MM.1S (cell line): ENCODE measurements around the gene LRRC56.

Experiments
- DNase-seq: peaks from one replicate; pipeline ENCODE4 v3.0.0-alpha.2; 2015
- H2AFZ ChIP-seq: fragments of 300-600 bp; sonication (generic); 2 replicates; pipeline ENCODE4 v1.6.0; 2016; ENCODE audit warnings: antibody characterized with exemption, low read length
- H3F3A ChIP-seq: fragments of 300-600 bp; sonication (generic); 2 replicates; pipeline ENCODE4 v1.6.1; 2016; ENCODE audit warnings: mild to moderate bottlenecking, antibody characterized with exemption, low read length, moderate library complexity, mixed read lengths; ENCODE audit not compliant: insufficient read depth
- H3K27ac ChIP-seq: fragments of 300-600 bp; sonication (generic); 2 replicates; pipeline ENCODE4 v1.5.1; 2016; ENCODE audit warnings: mild to moderate bottlenecking, low read length
- H3K27me3 ChIP-seq: fragments of 300-600 bp; sonication (generic); replicated peaks from 2 replicates; pipeline ENCODE4 v1.6.0; 2016; ENCODE audit warnings: low read length; ENCODE audit not compliant: insufficient read depth
- H3K36me3 ChIP-seq: fragments of 300-600 bp; sonication (generic); replicated peaks from 2 replicates; pipeline ENCODE4 v1.6.1; 2016; ENCODE audit warnings: mild to moderate bottlenecking, low read length, mixed read lengths; ENCODE audit not compliant: insufficient read depth
- H3K4me1 ChIP-seq: fragments of 300-600 bp; sonication (generic); 2 replicates; pipeline ENCODE4 v1.6.1; 2016; ENCODE audit warnings: low read length, mixed read lengths
- H3K4me2 ChIP-seq: fragments of 300-600 bp; sonication (generic); 2 replicates; pipeline ENCODE4 v1.6.0; 2016; ENCODE audit warnings: low read depth, low read length
- H3K4me3 ChIP-seq: fragments of 300-600 bp; sonication (generic); 2 replicates; pipeline ENCODE4 v1.5.1; 2016; ENCODE audit warnings: low read length, mixed read lengths
- H3K79me2 ChIP-seq: fragments of 300-600 bp; sonication (generic); 2 replicates; pipeline ENCODE4 v1.6.1; 2016; ENCODE audit warnings: mixed run types, low read length, mixed read lengths
- H3K9ac ChIP-seq: fragments of 300-600 bp; sonication (generic); 2 replicates; pipeline ENCODE4 v1.6.1; 2016; ENCODE audit warnings: low read length, mixed read lengths
- H3K9me2 ChIP-seq: fragments of 300-600 bp; sonication (generic); replicated peaks from 2 replicates; pipeline ENCODE4 v1.6.1; 2016; ENCODE audit warnings: mild to moderate bottlenecking, low read length, mixed read lengths; ENCODE audit not compliant: insufficient read depth
- H3K9me3 ChIP-seq: fragments of 300-600 bp; sonication (generic); replicated peaks from 2 replicates; pipeline ENCODE4 v1.6.1; 2016; ENCODE audit warnings: mild to moderate bottlenecking, low read length, mixed read lengths; ENCODE audit not compliant: insufficient read depth
- H4K20me1 ChIP-seq: fragments of 300-600 bp; sonication (generic); 2 replicates; pipeline ENCODE4 v1.6.1; 2016; ENCODE audit warnings: mild to moderate bottlenecking, low read length, moderate library complexity, mixed read lengths; ENCODE audit not compliant: insufficient read depth
- CTCF ChIP-seq: fragments of 300-600 bp; sonication (generic); IDR thresholded peaks from 2 replicates; pipeline ENCODE4 v1.5.1; 2016; ENCODE audit warnings: antibody characterized with exemption, low read length, mixed read lengths
- EZH2 ChIP-seq: fragments of 300-600 bp; sonication (generic); optimal IDR thresholded peaks from 2 replicates; pipeline ENCODE3; 2017; ENCODE audit warnings: low read depth, mild to moderate bottlenecking, antibody characterized with exemption, low read length, mixed read lengths
- EZH2phosphoT487 ChIP-seq: fragments of 300-600 bp; sonication (generic); IDR thresholded peaks from 2 replicates; pipeline ENCODE4 v1.6.1; 2018; ENCODE audit warnings: antibody characterized with exemption, low read length

The LRRC56 gene

GRCh38 chr11:562046-562645 is 24.8 kb downstream of the LRRC56 start:
- Histone ChIP-seq H3K9me2 (no peaks in the 10 kb centered on the region), H4K20me1 (no peaks in the 10 kb centered on the region), H2AFZ (no peak overlapping the region), H3K9ac (0 out of 2 replicates have a peak overlapping the region, but pooled peaks have one; percentile 57), H3K4me1 (peaks cover 6% of the 10 kb centered on the region), H3K79me2 (peaks cover 15% of the 10 kb centered on the region), H3F3A (peaks cover 10% of the 10 kb centered on the region; the same call in 1 of the 2 replicates), H3K36me3 (no peaks in the 10 kb centered on the region), H3K27ac (no peak overlapping the region), H3K27me3 (peaks cover 9% of the 10 kb centered on the region; the same call in 1 of the 2 replicates), H3K4me3 (peak overlapping the region; percentile 77), H3K4me2 (peak overlapping the region; percentile 77; the same call in 1 of the 2 replicates), H3K9me3 (no peaks in the 10 kb centered on the region)
- TF ChIP-seq EZH2 = no peak
- TF ChIP-seq EZH2phosphoT487 = no peak
- no peak for TF ChIP-seq CTCF
- no peak for DNase-seq

DNA sequence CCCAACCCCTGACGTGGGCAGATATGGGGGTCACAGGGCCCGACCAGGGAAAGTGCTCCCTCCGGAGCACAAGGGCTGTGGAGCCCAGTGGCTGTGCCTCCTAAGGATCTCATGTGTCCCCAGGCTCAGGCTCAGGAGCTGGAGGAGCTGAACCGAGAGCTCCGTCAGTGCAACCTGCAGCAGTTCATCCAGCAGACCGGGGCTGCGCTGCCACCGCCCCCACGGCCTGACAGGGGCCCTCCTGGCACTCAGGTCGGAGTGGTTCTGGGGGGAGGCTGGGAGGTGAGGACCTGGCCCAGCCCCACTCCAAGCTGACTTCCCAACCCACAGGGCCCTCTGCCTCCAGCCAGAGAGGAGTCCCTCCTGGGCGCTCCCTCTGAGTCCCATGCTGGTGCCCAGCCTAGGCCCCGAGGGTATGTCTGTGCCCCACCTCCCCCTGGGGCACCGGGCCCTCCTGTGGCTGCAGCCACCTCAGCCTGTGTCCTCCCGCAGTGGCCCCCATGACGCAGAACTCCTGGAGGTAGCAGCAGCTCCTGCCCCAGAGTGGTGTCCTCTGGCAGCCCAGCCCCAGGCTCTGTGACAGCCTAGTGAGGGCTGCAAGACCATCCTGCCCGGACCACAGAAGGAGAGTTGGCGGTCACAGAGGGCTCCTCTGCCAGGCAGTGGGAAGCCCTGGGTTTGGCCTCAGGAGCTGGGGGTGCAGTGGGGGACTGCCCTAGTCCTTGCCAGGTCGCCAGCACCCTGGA is 25.9 kb downstream of the LRRC56 start:
- no peak overlapping the region for H3K27ac ChIP-seq
- H4K20me1 ChIP-seq = no peaks in the 10 kb centered on the region
- 0 out of 2 replicates have a peak, but pooled peaks cover under 1% of the 10 kb centered on the region for H3K27me3 ChIP-seq
- H3F3A ChIP-seq = peaks cover 10% of the 10 kb centered on the region; the same call in 1 of the 2 replicates
- no peak overlapping the region for H3K4me2 ChIP-seq
- H3K9me2 ChIP-seq = no peaks in the 10 kb centered on the region
- no peak overlapping the region for H3K9ac ChIP-seq
- H3K79me2 ChIP-seq = peaks cover 22% of the 10 kb centered on the region
- no peak overlapping the region for H3K4me3 ChIP-seq
- H2AFZ ChIP-seq = no peak overlapping the region
- peaks cover 6% of the 10 kb centered on the region for H3K4me1 ChIP-seq
- TF ChIP-seq EZH2 = no peak
- TF ChIP-seq EZH2phosphoT487 = no peak
- no peak for TF ChIP-seq CTCF
- H3K36me3 ChIP-seq = no peaks in the 10 kb centered on the region
- DNase-seq = no peak
- H3K9me3 ChIP-seq = no peaks in the 10 kb centered on the region

DNA sequence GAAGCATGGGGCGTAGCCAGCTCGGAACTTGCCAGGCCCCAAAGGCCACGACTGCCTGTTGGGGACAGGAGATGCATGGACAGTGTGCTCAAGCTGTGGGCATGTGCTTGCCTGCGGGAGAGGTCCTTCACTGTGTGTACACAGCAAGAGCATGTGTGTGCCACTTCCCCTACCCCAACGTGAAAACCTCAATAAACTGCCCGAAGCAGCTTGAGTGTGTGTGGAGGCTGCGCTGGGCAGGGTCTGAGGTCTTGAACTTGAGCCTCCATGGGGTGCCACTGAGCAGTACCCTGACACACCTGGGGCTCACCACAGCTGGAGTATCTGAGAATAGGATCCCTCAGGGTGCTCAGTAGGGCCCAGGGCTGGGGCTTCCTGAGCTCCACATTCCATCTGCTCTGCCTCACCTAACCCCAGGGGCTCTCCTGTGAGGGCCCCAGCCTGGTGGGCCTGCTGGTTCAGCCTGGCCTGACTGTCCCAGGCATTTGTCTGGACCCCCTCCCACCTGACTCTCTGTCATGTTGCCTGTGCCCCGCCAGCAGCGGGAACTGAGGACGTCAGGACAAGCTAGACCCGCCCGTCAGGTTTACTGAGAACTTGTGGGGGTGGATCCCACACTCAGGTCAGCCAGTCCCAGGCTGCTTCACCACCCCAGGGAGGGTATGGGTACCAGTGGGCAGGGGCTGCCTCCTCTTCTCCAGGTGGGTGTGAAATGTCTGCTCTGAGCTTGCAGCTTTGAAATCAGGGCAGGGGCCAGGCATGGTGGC is 26.7 kb downstream of the LRRC56 start:
- Histone ChIP-seq H3K4me3 (no peak overlapping the region), H3K27me3 (0 out of 2 replicates have a peak, but pooled peaks cover under 1% of the 10 kb centered on the region), H3K4me1 (peaks cover 6% of the 10 kb centered on the region), H3K4me2 (no peak overlapping the region), H3K79me2 (peaks cover 22% of the 10 kb centered on the region), H3K27ac (no peak overlapping the region), H4K20me1 (no peaks in the 10 kb centered on the region), H2AFZ (no peak overlapping the region), H3K9me2 (no peaks in the 10 kb centered on the region), H3K36me3 (no peaks in the 10 kb centered on the region), H3K9ac (no peak overlapping the region), H3K9me3 (no peaks in the 10 kb centered on the region), H3F3A (peaks cover 10% of the 10 kb centered on the region; the same call in 1 of the 2 replicates)
- DNase-seq = no peak
- TF ChIP-seq EZH2phosphoT487 (no peak), CTCF (no peak), EZH2 (no peak)
